DMS53 treated with DMSO at 0.1 percent for 48 hours (cell line): Measurements from ENCODE around the gene EHD2.
"Not testable (repeated sequence)": the region's sequence is repeated elsewhere in the genome, so short reads cannot be mapped to it uniquely, and the experiment has no call there.

ENCODE experiments used
- DNase-seq: peaks from one replicate; lab custom pipeline; 2025; ENCODE audit not compliant: unreplicated experiment; lab: John Stamatoyannopoulos, UW

EHD2 gene

GRCh38 chr19:47765523-47766358, 52.5 kb downstream of the EHD2 start:
- DNase-seq: peak; percentile 52

DNA sequence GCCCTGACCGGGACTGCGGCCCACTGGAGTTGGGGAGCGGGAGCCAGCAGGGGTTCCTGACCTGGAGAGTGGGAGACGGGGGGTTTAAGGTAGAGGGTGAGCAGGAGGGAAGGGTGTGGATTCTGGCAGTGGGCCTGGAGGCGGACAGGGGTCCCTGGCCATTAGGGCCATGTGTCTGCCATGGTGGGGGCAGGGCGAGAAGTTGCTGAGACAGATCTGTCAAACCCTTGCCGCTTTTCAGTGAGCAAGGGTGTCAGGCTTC, 53.1 kb downstream of the EHD2 start:
- DNase-seq: no peak

- DNase-seq: no peak
Measured at GRCh38 chr19:47766670-47767069, 53.4 kb downstream of the EHD2 start.

DNA sequence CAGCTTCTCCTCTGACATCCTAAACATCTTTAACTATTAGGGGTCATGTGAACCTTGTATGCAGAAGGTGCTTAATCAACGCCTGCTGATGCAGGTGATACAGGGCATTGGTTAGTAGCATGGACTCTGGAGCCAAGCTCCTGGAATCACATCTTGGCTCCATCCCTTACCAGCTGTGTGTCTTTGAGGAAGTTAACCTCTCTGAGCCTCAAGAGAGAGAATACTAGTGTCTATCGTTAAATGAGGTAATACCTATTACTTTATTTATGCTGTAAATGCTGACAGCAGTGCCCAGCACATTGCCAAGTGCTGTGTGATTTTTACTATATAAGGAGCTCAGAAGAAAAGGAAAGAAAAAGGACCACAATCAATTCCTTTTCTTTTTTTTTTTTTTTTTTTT, 54.1 kb downstream of the EHD2 start:
- DNase-seq: no peak

GRCh38 chr19:47768604-47769003, 55.4 kb downstream of the EHD2 start:
- no peak for DNase-seq

GRCh38 chr19:47769534-47769933, 56.3 kb downstream of the EHD2 start:
- DNase-seq: no peak

DNA sequence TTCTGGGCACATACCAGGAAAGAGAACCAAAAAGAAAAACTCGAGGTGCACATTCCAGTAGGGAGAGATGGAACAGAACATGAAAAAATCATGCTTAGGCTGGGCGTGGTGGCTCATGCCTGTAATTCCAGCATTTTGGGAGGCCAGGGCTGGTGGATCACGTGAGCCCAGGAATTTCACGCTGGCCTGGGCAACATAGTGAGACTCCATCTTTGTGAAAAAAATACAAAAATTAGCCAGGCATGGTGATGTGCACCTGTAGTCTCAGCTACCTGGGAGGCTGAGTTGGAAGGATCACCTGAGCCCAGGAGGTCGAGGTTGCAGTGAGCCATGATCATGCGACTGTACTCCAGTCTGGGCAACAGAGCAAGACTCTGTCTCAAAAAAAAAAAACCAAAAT, 58.1 kb downstream of the EHD2 start:
- DNase-seq: not testable (repeated sequence)

DNA sequence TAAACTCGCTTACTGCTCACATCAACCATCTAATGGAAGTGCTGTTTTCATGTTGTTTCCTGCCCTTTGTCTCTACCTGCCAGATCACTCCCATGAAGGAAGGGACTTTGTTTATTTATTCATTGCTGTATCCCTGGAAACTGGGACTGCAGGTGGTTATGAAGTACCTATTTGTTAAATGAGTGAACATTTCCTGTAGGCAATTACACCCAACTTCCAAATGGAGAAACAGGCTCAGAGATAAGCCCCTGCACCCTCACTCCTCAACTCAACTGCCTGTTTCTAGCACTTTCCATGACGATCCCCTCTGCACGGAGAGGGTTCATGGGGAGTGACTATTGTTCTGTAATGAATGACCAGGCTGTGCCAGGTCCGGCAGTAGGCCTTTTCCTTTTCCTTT, 63.3 kb downstream of the EHD2 start:
- peak; percentile 97 for DNase-seq

DNA sequence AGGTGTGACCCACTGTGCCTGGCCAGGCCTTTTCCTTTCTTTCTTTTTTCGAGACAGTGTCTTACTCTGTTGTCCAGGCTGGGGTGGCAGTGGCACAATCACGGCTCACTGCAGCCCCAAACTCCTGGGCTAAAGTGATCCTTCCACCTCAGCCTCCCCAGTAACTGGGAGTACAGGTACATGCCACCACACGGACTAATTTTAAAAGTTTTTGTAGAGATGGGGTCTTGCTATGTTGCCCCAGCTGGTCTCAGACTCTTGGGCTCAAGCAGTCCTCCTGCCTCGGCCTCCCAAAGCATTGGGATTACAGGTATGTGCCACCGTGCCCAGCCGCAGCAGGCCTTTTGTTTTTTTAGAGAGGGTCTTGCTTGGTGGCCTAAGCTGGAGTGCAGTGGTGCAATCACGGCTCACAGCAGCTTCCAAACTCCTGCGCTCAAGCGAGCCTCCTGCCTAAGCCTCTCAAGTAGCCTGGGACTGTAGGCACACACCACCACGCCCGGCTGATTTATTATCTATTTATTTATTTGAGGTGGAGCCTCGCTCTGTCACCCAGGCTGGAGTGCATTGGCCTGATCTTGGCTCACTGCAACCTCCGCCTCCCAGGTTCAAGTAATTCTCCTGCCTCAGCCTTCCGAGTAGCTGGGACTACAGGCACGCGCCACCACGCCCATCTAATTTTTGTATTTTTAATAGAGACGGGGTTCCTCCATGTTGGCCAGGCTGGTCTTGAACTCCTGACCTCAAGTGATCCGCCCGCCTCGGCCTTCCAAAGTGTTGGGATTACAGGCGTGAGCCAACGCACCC, 64.2 kb downstream of the EHD2 start:
- not testable (repeated sequence) for DNase-seq

DNA sequence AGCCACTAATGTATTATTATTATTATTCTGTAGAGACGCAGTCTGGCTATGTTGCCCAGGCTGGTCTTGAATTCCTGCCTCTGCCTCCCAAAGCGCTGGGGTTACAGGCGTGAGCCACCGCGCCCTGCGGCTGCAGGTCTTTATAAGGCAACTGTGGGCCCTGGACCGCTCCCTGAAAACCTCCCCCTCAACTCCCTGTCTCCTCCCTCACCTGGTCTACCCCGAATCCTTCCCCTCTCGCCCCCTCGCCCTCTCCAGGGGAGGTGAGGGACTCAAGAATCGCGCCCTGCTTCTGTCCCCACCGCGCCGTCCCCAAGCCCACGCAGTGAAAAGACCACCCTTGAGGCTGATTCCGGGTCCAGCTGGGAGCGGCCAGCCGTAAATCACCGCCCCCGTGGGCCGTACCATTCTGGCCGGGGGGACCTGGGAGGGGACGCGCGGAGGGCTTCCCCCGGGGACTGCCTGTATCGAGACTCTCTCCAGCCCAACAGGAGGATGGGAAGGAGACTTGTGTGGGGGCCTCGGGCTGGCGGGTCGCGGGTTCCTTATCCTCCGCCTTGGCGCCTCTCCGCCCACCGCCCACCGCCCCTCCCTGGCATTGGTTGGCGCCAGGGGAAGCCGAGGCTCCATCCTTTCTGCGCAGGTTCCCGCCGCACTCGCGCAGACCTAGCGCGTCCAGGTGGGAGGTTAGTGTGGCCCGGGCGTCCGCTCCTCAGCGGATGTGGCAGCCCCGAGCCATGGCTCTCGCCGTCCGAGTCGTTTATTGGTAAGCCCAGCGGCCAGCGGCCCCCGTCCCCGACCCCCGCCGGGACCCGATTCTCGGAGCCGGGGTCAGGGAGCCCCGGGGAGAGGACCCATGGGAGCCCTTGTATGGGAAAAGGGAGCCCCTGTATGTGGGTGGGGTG, 65.1 kb downstream of the EHD2 start, which contains the start of gene SELENOW:
SELENOW (plus strand) TSS at position 655 of the 905 bp plus-strand sequence; CDS start at position 738, 83 bp downstream.
- DNase-seq: peak; percentile 66

DNA sequence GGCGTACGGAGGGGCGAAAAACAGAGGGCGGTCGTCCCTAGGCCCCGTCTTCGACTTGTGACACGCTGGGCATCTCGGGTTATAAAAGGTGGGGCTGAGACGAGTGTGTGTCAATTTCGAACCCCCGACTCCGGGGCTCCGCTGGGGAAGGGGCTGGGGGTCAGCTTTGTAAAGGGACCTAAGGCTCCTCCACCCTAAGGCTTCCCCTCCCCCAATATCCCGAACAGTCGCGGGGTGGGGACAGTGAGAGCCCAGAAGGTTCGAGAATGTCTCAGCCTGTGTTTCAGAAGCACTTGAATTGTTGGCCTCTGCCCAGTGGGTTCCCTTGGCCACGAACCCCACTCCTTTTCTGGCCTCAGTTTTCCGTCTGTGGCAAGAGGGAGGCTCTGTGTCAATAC, 65.7 kb downstream of the EHD2 start:
- no peak for DNase-seq

- no peak for DNase-seq
Measured at GRCh38 chr19:47779524-47780214, 66.4 kb downstream of the EHD2 start.

DNA sequence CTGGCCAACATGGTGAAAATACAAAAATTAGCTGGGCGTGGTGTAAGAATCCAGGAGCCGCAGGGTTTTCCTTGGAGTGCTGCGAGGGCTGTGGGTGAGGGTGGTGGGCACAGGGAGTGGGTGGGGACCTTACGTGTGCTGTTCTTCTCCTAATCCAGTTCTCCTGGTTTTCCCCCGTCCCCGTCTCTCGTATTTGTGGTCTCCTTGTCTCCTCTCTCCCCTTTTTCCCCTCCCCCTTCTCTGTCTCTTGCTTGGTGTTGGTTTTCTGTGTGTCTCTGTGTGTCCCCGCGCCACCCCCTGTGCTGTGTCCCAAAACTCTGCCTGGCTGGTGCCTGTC, 67.0 kb downstream of the EHD2 start:
- DNase-seq: no peak

DNA sequence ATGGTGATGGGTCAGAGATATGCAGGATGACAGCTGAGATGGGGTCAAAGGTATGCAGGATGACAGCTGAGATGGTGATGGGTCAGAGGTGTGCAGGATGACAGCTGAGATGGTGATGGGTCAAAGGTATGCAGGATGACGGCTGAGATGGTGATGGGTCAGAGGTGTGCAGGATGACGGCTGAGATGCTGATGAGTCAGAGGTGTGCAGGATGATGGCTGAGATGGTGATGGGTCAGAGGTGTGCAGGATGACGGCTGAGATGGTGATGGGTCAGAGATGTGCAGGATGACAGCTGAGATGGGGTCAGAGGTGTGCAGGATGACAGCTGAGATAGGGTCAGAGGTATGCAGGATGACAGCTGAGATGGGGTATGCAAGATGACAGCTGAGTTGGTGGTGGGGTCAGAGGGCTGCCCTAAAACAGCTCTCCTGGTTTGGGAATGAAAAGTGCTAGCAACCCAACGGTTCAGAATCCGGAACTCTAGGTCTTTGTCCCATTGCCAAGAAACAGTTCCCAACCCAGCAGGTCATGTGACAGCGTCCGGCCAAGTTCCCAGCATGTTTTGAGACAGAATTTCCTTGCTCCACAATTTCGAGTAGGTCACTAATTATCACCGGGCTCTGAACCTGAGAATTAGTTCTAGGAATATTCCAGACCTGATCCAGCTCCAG, 68.5 kb downstream of the EHD2 start:
- DNase-seq: no peak

DNA sequence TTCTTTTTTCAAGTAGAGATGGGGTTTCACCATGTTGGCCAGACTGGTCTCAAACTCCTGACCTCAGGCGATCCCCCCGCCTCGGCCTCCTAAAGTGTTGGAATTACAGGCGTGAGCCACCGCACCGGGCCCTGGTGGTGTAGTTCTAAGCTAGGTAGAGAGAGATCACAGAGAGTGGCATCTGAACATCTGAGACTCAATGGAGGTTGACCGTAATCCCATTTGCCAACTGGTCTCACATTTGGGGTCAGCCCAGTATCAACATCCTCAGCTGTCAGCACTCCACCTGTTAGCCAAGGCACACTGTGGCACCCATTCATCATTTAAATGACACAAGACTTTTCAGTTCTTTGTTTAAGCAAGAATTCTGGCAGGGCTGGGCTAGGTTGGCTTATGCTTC, 73.3 kb downstream of the EHD2 start:
- DNase-seq: no peak

- not testable (repeated sequence) for DNase-seq
Measured at GRCh38 chr19:47787307-47787706, 74.1 kb downstream of the EHD2 start.

DNA sequence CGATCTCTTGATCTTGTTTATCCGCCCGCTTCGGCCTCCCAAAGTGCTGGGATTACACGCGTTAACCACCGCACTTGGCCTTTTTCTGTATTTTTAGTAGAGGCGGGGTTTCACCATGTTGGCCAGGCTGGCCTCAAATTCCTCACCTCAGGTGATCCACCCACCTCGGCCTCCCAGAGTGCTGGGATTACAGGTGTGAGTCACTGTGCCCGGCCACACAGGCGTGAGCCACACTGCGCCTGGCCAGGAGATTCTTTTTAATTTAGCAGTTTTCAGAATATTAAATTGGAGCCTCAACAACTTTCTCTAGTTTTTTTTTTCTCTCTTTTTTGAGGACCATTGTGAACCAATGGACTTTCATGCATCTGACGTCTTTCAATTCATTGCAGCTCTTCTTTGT, 76.6 kb downstream of the EHD2 start:
- not testable (repeated sequence) for DNase-seq

- no peak for DNase-seq
Measured at GRCh38 chr19:47790398-47790814, 77.2 kb downstream of the EHD2 start.

DNA sequence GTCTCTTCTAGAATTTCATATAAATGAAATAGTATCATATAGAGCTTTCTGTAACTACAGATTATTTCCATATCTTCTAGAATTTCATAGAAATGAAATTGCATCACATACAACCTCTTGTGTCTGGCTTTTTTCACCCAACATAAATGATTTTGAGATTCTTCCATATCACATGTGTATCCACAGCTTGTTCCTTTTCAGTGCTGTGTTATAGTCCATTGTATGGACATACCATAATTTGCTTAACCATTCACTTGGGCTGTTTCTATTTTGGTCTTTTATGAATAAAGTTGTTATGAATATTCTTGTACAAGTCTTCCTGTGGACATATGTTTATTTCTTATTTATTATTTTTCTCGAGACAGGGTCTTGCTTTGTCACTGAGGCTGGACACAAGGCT, 79.4 kb downstream of the EHD2 start:
- DNase-seq: no peak
